ENCODE results near the gene RPS6KB1.

GRCh38 chr17:59856859-59857794 lies 35.8 kb upstream of the RPS6KB1 start:
- no peak for TF ChIP-seq CTCF (IDR thresholded peaks at IDR 0.05)
- no peak for TF ChIP-seq POLR2A (IDR thresholded peaks at IDR 0.05)
